ENCODE measurements around the gene GAK.

GAK gene

DNA sequence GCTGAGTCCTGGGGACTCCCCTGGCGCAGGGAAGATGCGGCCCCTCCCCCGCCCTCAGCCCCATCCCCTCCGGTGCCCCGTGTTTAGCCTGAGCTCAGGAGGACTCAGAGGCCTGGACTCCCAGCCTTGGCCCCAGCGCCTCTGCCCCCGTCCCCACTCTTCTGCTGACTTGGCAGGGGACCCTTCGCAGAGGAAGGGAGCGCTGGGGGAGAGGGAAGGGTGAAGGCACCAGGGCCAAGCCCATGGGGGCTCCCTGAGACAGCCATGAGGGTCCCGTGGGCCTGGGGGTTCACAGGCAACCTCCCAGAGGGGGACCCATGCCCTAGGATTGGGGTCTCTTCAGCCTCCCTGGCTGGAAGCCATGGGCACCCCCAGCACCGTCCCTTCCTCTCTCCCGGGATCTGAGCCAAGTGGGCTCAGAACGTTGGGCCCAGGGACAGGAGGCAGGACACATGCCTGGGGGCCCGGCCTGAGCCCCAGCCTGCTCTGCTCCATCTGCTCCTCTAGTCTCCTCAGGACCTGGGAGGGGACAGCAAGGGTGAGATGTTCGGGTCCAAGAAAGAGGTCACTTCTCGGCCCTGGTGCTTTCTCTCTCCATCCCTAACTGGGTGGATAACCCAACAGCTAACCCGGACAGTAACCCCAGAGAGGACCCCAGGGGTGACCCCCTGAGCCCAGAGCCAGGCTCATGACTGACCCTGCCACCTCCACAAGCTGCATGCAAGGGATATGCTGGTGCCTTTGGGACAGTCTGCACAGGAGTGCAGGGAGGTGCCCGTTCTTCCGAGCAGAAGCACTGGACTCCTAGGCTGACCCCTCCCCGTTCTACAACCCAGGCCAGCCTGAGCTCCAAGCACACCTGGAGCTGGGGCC is 104.7 kb downstream of the GAK start:
- no peak for DNase-seq (ENCODE audit: low spot score)

DNA sequence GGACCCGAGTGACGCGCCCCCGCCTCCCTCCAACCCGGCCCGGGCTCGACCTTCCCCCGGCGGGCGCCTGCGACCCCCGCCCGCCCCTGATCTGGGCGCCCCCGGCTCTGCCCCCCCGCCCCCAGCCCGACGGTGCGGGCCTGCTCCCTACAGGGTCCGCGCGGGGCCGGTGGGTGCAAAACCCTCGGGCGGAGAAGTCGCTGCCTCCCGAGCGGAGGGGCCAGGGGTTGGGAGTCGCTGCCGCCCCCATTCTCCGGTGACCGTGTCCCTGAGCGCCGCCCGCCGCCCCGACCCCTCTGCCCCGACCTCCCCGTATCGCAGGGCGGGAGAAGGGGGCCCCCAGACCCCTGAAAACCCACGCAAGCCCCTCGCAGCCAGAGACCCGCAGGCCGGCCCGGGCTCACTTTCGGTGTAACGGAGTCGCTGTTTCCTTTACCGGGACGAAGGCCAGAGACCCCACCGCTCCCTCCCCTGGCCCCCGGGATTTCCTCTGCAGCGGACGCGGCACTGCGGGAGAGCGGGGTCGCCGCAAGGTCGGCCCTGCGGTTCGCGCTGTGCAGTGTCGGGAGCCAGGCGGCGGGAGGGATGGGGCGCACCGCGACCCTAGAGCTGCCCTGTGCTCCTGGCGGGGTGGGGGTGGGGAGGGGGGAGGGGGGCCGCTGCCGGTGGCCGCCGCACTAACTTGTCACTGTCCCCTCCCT is 105.5 kb downstream of the GAK start:
- DNase-seq (ENCODE audit: low spot score) = no peak

DNA sequence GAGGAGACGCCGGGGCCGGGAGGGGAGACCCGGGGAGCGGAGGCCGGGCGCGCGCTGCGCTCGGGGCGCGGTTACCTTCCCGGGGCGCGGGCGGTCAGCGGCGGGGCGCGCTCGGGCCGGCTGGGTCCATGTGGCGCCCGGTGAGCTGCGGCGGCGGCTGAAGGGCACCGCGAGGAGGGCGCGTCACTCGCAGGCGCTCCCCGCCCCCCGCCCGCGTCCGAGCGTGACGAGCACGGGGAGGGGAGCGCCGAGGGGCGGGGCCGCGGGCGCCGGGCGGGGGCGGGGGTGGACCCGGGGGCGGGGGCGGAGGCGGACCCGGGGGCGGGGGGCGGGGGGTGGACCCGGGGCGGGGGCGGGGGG is 106.2 kb downstream of the GAK start, which contains the start of gene CPLX1:
CPLX1 (minus strand) TSS at position 159 of the 360 bp plus-strand sequence. CDS start 1,607 bp downstream, outside the sequence.
- no peak for DNase-seq (ENCODE audit: low spot score)

DNA sequence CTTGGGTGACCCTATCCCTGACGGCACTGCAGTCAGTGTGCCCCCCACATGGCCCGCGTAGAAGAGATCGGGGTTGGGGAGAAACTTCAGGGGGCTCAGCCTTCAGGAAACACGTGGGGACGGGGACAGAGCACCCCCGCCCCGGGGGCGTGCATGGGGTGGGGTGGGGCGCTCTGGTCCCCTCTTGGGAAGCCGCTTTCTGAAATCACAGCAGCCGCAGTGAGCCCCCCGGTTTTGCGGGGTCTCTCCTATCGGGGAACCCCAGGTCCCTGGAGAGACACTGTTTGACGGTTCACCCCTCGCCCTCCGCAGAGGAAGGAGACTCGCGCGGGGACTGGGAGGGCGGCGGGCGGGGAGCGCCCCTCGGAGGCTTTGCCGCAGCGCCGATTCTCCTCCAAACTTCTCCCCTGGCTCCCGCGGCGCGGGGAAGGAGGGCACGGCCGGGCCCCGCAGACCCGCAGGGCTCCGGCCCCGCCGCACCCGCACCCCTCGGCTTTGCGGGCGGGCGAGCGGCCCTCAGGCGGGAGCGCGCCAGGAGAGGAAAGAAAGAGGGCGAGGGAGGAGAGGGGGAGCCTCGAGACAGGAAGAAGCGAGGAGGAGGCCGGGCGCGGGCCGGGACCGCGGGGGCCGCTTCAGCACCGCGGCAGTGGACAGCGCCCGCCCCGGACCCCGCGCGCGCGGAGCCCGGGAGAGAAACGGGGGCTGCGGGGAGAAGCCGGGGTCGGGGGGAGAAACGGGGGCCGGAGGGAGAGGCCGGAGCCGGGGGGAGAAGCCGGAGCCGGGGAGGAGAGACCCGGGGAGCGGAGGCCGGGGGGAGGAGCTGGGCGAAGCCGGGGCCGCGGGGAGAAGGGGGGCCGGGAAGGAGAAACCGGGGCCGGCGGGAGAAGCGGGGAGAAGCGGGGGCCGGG is 106.8 kb downstream of the GAK start:
- no peak for DNase-seq (ENCODE audit: low spot score)

DNA sequence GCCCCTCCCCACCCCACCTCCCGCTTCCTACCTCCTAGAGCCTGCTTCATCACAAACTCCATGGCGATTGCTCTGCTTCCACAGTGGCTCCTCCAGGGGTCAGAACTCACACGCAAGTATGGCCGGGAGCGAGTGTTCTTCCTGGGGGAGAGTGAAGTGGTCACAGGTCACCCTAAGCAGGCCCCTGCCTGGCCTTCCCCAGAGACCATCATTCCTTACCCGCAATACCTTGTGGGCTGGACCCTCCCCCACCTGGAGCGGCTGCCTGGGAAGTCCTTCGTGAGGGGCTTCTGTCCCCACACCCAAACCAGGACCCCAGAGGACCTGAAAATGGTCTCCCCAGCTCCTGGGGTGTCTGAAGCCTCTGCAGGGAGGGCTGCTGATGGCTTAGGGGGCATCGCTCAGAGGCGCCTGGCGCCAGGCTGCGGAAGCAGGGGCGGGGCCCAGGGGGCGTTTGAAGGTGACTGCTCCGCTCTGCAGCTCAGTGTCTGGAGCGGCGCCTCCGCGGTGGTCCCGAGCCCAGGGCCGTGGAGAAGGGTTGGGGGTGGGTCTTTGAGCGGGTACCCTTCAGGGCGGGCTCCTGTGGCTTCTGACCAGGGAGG is 107.6 kb downstream of the GAK start:
- no peak for DNase-seq (ENCODE audit: low spot score)

DNA sequence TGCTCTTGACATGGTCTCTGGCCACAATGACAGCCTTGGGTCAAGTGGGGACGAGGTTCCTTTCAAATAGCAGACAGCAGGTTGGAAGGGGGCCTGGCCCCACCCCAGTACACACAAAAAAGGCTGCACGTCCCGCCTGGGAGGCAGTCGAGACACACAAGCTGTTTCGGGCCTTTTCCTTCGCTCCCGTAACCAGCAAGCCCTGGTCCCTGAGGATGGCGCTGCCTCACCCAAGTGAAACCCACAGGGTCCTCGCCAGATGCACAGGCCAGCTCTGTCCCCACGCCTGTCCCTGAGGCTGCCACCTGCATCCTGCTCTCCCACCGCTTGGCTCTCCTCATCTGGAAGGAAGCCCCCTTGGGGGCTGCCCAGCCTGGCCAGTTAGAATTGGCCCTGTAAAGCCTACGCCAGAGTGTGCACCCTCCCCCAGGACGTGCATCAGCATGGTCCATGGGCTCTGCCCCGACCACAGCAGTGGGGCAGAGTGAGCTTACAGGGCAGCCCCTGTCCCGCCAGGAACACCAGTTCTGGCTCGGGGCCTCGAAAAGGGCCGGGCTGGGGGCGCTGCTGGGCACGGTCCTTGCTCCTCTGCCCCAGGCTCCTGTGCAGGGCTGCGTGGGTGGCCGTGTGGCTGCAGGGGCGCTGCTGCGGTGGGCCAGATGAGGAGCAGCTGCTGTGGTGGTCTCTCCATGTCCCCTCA is 108.2 kb downstream of the GAK start:
- no peak for DNase-seq (ENCODE audit: low spot score)

DNA sequence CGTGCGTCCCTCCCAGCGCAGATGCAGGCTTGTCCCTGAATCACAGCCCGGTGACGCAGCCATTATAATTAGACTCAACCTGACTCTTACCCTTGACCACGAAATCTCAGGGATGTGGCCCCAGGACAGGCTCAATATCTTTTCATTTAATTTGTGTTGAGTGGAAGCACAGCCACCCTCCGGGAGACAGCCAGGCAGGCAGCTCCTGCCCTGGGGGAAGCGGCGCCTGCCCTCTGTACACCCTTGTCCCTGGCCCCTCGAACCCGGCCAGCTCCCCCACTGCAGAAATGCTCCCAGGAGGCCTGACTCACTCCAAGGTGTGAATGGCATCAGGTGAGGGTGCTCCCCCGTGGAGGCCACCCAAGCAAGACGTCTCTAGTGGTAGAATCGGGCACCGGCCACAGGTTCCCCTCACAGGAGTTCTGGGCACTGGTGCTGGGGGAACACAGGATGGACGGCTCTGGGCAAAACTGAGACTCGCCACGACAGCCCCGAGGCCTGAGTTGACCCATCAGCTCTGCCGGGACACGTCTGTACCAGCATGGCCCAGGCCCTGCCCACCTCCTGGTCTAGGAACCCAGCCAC is 108.8 kb downstream of the GAK start:
- DNase-seq (ENCODE audit: low spot score) = no peak

DNA sequence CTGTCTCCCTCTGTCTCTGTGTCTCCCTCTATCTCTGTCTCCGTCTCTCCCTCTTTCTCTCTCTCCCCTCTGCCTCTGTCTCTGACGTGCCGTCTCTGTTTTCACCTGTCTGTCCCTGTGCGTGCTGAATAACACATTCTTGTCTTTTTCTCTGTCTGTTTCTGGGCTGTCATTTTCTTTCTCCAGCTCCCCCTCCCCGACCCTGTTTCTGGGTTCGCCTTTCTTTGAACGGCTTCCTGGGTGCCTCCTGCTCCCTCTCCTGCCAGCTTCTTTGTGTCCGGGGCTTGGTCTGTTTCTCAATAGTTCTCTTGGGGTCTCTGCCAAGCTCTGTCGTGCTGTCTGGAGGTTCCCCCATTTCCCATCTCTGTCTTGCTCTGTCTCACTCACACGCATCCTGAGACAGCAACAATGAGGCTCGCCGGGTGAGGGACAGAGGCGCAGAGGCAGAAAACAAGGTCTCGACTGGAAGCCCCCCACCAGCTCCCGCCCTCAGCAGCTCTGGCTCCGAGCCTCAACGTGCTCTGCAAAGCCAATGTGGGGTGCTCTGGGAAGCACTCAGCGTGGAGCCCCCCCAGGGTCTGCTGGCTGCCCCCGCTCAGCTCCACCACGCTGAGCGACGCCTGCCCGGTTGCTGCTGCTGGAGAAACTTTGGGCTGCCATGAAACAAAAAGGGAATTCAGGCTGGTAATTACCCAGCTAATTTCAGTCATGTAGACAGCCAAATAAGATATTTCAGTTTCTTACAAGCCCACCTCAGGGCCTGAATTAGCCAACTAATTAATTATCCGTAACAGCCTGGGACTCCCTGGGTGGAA is 109.5 kb downstream of the GAK start:
- no peak for DNase-seq (ENCODE audit: low spot score)

DNA sequence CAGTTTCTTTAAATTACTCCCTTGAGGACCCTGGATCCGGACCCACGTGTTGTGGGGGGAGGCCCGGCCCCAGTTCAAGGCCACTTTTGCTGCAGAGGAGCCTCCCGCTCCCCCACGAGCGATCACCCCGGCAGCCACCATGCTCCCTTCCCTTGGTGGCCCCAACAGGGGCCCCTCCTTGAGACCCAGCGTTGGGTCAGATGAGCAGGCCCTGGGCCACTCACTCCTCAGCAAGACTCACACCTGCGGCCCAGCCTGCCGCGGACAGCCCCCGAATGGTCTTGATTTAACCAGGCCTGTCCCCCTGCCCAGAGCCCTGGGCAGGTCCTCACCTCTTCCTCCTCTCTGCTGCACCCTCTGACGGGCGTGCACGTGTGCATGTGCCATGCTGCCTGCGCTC is 110.5 kb downstream of the GAK start:
- DNase-seq (ENCODE audit: low spot score) = no peak

DNA sequence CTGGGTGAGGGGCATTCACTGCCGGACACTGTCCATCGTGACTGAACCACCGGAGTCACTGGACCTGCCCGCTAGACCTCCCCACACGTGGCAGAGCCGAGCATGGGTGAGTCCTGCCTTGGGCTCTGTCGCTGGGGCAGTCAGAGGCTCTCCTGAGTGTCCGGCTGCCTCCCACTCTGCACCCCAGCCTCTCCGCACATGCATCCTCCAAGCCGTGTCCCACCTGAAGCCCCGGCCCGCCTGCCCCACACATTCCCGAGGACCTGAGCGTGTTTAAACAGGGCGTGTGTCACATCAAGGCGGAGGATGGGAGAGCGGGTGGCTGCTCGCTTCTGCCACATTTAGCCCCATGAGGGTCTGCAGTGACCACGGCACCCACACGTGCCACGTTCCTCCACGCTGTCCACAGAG is 110.9 kb downstream of the GAK start:
- DNase-seq (ENCODE audit: low spot score) = no peak

DNA sequence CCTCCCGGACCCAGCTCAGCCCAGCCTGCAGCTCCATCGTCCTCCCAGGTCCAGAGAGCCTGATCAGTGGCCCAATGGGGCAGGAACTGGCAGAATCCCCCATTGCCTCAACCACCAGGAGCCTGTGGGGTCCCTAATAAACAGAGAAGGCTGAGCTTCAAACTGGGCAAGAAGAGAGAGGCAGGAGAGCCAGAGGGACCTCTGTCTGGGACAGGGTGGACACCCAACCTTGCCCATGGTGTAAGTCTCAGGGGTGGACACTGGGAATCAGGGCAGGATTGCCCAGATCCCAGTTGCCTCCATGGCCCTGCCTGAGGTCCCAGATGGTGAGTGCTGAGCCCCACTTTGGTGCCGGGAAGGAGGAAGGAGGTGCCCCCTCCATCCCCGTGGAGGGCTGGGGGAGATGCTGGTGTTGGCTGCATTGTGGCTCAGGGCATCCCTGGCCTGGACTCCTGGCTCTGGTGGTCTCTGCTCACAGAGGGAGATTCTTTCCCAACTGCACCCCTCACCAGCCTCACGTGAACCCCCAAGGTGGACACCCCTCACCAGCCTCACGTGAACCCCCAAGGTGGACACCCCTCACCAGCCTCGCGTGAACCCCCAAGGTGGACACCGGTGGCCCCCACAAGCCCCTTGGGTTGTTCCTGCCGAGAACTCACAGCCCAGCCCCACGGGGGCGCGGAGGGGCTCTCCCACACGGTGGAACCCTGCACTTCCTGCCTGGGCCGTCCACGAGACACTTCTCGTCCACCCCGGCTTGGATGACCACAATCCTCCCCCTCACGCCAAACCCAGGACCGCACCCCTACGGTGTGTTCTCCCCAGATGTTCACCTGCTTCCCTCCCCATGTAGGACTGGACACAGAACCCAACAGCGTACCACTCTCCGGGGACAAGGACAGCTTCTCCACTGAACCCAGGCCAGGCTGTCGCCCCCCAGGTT is 111.6 kb downstream of the GAK start:
- no peak for DNase-seq (ENCODE audit: low spot score)

DNA sequence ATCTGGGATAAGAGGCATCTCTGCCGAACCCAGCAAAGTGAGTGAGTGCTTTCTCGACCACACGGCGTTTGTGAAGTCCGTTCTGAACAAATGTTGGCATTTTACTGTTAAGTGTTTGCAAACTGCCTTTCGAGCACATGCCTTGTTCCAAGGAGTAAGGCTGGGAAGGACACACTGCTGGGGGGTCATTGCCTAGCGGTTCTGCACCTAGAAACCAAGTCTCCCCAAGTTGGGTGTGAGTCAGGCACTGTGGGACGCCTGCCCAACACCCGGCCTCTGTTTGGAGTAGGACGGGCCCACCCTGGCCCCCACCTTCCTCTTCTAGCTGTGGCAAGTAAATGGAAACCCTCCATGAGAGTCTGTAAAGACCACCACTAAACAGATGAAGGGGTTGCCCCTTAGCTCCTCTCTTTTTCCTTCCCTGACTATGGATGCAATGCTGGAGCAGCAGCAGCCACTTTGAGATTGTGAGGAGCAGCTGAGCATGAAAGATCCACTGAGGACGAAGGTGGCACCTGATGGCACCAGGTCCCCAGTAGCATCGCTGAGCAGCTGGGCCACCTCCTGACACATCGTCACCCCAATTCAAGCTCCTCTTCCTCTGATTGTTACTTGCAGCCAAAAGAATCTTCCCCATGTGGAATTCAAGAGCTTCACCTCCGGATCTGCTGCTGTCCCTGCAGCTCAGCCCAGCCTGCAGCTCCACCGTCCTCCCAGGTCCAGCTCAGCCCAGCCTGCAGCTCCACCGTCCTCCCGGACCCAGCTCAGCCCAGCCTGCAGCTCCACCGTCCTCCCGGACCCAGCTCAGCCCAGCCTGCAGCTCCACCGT is 112.5 kb downstream of the GAK start:
- no peak for DNase-seq (ENCODE audit: low spot score)

DNA sequence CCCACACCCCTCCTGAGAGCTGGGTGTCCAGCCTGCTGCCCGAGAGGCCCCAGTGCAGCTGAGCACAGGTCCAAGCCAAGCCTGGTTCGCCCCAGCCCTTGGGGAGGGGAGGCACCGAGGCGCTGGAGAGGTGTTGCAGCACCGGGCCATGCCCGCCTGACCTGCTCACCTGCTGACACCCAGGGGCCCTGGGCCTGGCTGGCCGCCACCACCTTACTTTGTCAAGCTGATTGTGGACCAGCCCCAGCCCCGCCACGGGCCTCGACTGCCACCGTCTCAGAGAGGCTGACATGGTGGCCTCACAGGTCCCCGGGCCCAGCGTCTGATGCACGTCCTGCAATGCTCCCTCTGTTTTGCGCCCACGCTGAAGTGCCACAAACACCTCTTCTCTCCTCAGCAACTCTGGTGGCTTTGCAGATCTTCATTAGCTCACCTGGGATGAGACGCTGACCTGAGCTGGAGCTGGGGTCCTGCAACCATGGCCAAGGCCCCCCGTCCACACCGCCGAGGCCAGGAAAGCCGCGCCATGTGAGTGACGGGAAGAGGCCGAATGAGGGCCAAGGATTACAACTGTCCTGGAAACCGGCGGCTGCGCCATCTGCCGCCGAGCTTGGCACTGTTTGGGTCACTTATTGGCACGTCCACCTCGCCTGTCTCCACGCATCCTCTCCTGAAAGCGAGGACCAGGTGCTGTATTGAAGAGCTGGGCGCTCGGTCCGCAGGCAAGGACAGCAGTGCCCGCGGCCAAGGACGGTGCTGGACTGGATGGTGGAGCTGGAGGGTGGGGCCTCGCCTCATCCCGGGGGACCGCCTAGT is 113.8 kb downstream of the GAK start:
- DNase-seq (ENCODE audit: low spot score) = no peak

DNA sequence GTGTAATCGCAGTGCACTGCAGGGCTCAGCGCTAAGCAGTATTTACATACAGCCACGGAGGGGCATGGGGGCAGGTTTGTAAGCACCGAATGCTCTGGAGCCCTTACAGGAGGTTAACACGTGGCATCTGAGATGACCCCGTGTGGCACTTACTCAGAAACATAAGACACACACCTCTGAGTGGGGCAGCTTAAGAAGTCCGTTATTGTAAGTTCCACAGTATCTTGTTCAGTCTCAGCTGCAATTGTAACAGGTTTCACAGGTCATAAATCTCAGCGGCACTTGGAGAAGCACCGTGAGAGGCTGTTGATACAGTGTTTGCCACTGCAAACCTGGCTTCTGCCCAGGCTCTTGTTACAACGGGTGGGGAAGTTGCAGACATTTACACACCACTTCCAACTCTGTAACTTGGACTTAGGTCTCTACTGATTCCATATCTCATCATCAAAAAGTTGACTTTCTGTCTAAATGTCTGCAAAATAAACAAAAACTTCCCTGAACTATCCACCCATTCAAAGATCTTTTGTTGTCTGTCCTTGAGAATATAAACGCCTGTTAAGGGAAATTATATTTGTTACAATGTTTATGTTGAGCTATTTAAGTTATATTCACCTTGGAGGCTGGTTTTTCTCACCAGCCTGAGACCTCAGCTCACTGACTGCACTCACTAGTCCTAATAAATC is 116.5 kb downstream of the GAK start:
- no peak for DNase-seq (ENCODE audit: low spot score)

DNA sequence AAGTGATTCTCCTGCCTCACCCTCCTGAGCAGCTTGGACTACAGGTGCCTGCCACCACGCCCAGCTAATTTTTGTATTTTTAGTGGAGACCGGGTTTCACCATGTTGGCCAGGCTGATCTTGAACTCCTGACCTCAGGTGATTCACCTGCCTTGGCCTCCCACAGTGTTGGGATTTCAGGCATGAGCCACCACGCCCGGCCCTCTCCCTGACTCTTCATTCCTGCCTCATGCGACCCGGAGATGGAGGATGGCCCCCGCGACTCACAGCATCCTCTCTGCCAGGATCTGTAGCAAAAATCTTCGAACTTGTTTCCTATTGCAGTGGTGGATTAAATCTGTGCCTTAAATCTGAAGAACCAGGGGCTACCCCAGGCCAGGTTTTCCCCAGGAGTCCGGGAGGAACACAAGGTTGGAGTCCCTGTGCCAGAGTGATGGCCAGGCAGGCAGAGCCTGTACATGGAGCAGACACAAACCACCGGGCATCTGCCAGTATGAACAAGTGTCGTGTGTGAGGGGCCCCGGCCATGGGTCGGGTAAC is 117.7 kb downstream of the GAK start:
- DNase-seq (ENCODE audit: low spot score) = no peak

DNA sequence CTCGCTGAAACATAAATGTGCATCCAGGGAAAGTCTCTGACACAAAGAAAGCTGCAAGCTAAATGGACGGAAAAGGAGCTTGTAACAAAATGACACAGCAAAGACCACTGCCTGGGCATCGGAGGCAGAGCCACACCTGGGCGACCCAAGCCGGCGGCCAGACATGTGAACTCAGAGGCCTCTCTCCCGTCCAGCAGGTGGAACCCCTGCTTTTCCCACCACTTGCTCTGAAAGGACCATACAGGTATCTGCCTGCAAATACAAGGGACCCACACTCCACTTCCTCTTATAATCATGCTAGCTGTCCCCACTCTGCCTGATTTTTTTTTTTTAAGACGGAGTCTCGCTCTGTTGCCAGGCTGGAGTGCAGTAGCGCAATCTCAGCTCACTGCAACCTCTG is 118.2 kb downstream of the GAK start:
- DNase-seq (ENCODE audit: low spot score) = no peak
